ENCODE data around the gene TBC1D4.

Gene TBC1D4

DNA sequence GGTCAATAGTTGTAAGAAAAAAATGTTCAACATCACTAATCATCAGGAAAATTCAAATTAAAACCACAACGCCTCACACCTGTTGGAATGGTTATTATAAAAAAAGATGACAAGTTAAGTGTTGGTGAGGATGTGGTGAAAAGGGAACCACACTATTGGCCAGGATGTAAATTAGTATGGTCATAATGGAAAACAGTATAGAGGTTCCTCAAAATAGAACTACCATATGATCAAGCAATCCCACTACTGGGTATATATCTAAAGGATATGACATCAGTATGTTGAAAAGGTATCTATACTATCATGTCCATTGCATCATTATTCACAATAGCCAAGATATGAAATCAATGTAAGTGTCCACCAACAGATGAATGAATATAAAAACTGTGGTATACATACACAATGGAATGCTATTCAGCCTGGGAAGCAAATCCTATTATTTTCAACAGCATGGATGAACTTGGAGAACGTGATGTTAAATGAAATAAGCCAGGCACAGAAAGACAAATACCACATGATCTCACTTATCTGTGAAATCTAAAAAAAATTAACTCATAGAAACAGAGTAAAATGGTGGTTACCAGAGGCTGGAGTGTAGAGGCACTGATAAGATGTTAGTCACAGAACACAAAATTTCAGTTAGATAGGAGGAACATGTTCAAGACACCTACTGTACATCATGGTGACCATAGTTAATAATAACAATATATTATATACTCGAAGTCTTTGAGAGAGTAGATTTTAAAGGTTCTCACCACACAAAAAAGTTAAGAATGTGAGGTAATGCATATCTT is 56.6 kb downstream of the TBC1D4 start:
- TF ChIP-seq, protein P1, sequence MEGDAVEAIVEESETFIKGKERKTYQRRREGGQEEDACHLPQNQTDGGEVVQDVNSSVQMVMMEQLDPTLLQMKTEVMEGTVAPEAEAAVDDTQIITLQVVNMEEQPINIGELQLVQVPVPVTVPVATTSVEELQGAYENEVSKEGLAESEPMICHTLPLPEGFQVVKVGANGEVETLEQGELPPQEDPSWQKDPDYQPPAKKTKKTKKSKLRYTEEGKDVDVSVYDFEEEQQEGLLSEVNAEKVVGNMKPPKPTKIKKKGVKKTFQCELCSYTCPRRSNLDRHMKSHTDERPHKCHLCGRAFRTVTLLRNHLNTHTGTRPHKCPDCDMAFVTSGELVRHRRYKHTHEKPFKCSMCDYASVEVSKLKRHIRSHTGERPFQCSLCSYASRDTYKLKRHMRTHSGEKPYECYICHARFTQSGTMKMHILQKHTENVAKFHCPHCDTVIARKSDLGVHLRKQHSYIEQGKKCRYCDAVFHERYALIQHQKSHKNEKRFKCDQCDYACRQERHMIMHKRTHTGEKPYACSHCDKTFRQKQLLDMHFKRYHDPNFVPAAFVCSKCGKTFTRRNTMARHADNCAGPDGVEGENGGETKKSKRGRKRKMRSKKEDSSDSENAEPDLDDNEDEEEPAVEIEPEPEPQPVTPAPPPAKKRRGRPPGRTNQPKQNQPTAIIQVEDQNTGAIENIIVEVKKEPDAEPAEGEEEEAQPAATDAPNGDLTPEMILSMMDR (IDR thresholded peaks at IDR 0.05; ENCODE audit: insufficient read depth, low read length, missing control alignments), result no peak
- ChIA-PET POLR2A (no interaction called here), CTCF (no interaction called here)
- H3K4me3 ChIP-seq (ENCODE audit: low read depth, low read length), result no peak overlapping the region
- no peak for DNase-seq (ENCODE audit: low read depth, low spot score)

DNA sequence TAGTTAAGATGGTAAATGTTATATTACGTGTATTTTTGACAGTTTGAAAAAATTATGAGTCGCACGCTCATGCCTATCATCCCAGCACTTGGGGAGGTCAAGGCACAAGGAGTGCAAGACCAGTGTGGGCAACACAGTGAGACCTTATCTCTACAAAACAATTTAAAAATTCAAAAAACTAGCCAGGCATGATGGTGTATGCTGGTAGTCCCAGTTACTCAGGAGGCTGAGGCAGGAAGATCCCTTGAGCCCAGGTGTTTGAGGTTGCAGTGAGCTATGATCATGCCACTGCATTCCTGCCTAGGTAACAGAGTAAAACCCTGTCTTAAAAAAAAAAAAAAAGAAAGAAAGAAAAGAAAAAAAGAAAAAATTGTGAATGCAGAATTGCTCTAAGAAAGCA is 58.0 kb downstream of the TBC1D4 start:
- no peak overlapping the region for H3K4me3 ChIP-seq (ENCODE audit: low read depth, low read length)
- POLR2A ChIA-PET, result no interaction called here
- DNase-seq (ENCODE audit: low read depth, low spot score), result no peak
- TF ChIP-seq, protein P1 (IDR thresholded peaks at IDR 0.05; ENCODE audit: insufficient read depth, low read length, missing control alignments), result no peak
- CTCF ChIA-PET, result no interaction called here

GRCh38 chr13:75422028-75422427 is 59.9 kb downstream of the TBC1D4 start:
- TF ChIP-seq, protein P1 (IDR thresholded peaks at IDR 0.05; ENCODE audit: insufficient read depth, low read length, missing control alignments), result no peak
- no peak overlapping the region for H3K4me3 ChIP-seq (ENCODE audit: low read depth, low read length)
- ChIA-PET CTCF (no interaction called here), POLR2A (no interaction called here)
- DNase-seq (ENCODE audit: low read depth, low spot score), result no peak

DNA sequence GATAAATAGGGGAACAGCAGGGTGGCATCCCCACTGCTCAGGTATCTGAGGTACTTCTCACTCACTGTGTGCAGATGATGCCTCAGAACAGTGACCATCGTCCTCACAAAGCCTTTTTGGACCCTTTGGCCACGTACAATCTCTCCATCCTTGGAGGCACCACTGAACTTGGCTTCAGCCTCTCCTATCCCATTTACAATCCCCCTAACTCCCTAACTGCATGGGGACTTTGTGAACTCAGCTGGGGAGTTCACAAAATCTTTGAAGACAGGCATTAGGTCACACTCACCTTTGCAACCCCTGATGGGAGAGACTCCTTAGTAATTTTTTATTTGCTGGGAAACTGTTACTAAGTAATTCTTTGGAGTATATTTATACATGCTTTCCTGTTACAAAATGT is 60.8 kb downstream of the TBC1D4 start:
- no peak for DNase-seq (ENCODE audit: low read depth, low spot score)
- H3K4me3 ChIP-seq (ENCODE audit: low read depth, low read length), result no peak overlapping the region
- TF ChIP-seq, protein P1 (IDR thresholded peaks at IDR 0.05; ENCODE audit: insufficient read depth, low read length, missing control alignments), result no peak
- POLR2A ChIA-PET, result no interaction called here
- CTCF ChIA-PET, result no interaction called here

DNA sequence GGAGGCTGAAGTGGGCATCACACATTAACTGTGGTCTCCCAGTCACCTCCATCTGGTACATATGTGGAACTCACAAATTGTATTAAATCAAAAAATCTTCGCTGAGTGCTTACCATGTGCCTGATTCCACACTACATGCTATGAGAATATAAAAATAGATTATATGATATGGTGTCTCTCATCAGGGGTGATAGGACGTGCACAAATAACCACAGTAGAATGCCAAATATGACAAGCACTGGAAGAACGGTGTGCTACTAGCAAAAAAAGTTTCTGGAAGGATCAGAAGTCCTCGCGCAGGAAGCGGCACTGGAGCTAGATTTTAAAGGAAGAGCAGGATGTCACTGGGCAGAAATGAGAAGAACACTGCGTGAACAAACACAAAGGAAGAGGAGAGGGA is 62.3 kb downstream of the TBC1D4 start:
- no peak overlapping the region for H3K4me3 ChIP-seq (ENCODE audit: low read depth, low read length)
- CTCF ChIA-PET, result interaction anchor here (1.1 to 5.7 kb wide), 2 partner anchors 43 to 48 kb away, joined by 3 to 26 read pairs; no protein-coding TSS in a partner anchor
- POLR2A ChIA-PET, result no interaction called here
- TF ChIP-seq, protein P1 (IDR thresholded peaks at IDR 0.05; ENCODE audit: insufficient read depth, low read length, missing control alignments), result no peak
- no peak for DNase-seq (ENCODE audit: low read depth, low spot score)

DNA sequence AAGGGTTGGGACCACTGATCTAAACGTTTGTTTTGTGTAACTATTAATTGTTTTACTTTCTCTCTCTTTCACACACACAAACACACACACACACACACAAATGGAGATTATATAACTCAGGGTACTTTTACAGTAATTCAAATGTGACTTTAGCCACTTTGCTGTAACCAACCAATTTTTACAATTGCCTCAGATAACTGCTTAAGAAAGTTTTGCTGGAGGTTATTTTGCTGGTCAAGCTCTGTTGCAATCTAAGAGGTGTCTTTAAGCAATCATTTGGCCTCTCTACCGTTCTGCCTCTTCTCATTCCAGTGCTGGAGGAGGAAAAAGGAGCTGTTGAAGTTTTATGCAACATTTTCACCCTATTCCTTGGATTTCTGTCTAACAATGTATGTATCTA is 63.0 kb downstream of the TBC1D4 start:
- TF ChIP-seq, protein P1 (IDR thresholded peaks at IDR 0.05; ENCODE audit: insufficient read depth, low read length, missing control alignments), result no peak
- ChIA-PET POLR2A (no interaction called here), CTCF (interaction anchor here (1.1 to 5.7 kb wide), 2 partner anchors 43 to 47 kb away, joined by 3 to 26 read pairs; no protein-coding TSS in a partner anchor)
- DNase-seq (ENCODE audit: low read depth, low spot score), result no peak
- H3K4me3 ChIP-seq (ENCODE audit: low read depth, low read length), result no peak overlapping the region
